NCI-H187 (cell line): Measurements from ENCODE around the gene ESF1.
"Not testable (repeated sequence)": the region's sequence is repeated elsewhere in the genome, so short reads cannot be mapped to it uniquely, and the experiment has no call there.

Source experiments
- DNase-seq, 2 experiments: peaks; one replicate each; lab custom pipeline; 2025; lab: John Stamatoyannopoulos, UW

The ESF1 gene

DNA sequence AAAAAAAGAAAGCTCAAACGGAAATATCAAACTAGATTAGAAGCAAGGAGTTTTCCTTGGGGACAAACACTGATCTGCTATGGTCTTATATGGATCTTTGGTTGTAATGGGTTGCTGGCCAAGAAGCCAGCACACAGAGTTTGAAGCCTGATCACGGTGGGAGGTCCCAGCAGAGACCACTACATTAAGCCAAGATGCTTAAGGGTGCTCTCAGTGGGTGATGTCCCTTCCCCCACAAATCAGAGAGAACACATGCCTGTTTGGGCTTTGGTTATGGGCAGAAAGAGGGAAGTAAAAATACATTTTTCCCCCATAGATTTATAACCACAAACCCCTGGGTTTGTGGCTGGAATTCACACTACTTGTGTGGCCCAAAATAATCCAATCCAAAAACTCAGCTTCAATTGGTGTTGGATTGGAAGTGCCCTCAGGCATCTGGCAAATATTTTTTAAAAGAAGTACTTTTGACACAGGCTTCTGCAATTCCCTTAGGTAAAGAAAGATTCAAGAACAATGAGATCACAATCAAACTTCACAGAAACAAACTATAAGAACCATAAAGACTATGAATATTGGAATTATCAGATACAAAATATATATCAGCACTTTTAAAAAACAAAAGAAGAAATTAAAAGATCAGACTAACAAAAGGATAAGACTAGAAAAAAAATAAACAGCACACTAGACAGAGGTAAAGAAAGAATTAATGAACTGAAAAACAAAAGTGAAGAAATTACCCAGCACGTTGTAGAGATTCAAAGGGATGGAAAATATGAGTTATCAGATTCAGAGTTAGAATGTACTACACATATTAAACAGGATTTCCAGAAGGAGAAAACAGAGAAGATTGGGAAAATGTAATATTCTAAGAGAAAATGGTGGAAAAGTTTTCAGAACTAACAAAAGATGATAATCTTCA, 44.7 kb downstream of the ESF1 start:
- no peak for DNase-seq

DNA sequence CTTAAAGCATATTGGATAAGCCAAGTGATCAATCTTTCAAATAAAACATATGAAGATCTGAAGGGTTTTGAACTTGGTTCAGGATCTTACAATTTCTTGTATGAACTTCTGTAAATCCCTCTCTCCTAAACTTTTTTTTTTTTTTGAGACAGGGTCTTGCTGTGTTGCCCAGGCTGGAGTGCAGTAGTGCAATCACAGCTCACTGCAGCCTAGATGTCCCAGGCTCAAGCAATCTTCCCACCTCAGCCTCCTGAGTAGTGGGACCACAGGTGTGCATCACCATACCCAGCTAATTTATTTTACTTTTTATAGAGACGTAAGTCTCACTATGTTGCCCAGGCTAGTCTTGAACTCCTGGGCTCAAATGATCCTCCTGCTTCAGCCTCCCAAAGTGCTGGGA, 46.5 kb downstream of the ESF1 start:
- not testable (repeated sequence) for DNase-seq

DNA sequence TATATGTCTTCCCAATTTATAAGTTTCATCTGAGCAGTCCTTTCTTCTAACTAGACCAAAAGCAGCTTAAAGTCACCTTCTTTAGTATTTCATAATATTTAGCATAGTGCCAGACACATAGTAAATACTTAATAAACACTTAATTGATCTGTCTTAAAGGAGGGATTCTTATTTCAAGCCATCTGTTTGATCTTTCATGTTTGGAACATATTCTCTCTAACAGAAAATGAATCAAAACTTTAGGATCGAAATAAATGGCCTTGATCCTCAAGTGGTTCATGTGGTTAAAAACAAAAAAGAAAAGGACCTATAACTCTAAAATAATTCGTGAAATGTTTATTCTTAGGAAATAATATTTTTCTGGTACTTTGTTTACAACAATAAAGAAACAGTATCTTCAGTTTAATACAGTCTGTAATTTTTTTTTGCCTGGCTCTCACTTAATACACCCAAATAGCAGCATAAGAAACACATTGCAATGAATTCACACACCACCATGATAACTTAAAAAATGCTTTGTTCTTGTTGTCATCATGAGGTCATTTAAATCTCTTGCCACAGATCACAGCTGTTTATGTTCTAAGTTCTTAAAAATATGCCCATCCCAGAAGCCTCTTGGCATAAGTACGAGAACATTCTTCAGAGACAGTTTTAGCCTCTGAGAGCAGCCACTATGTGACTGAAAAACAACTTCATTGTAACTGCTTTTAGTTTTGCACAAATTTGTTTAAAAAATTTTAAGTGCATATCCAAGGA, 48.1 kb downstream of the ESF1 start:
- no peak for DNase-seq

DNA sequence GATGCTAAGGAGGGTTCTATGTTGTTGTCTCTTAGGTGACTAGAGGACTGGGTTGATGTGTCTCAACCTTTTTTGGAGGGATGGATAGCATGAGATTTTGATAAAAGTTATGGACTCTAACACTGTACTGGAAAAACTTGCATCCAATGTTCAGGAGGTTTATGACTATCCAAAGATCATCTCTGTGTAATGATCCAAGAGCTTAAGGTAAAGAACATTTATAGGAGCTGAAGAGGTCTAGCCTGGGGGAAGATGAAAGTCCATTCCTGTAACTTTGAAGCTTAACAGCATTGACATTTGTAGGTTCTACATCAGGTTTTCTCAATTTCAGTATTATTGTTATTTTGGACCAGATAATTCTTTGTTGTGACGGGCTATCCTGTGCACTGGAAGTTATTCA, 48.9 kb downstream of the ESF1 start:
- DNase-seq: no peak

DNA sequence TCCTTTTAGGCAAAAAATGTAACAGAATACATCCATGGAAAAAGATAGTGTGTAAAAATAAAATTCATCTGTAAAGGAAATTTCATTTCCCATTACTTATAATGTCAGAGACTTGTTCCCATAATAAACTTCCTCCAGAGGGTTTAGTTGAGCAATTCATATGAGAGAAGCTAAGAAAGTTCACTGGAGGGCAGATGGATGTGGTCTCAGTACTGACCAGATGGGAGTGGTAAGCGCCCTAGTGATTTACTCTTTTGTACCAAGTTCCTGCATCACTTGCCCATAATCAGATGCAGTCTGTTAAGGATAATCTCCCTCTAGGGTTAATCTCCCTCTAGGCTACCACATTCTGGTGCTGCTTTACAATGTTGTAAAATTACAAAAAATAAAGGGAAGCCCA, 61.7 kb downstream of the ESF1 start:
- no peak for DNase-seq

DNA sequence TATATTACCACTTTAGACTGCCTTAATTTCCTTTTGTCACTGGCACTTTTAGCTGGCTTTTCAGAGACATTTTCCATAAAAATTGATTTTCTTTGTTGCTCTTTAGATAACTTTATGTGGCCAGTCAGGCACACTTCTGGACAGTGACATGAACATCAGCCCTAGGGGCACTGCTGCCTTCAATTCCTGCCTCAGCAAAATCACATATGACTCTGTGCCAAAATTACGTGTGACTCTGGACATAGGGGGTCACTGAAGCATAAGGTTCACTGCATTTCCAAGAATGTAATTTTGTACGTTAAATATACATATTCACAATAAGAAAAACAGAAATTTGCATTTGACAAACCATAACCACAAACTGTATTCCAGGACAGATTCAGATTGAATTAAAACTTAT, 66.5 kb downstream of the ESF1 start:
- DNase-seq: no peak

DNA sequence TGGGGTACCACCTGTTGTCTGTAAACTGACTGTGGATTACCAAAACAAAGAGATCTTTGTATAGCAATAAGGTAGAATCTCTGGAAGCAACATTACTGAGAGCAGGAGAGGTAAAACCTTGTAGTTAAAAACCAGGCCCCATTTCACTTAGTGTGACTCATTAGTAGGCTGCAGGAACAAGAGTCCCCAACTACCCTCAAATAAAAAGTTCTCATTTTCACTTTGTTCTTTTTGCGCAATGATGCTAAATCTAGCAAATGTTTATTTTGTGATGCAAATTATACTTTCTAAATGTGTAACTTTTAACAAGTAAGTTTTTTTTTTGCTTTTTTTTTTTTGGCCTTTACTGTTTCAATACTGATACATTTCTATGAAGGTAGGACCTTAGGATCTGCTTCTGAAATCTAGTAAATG, 67.1 kb downstream of the ESF1 start:
- DNase-seq: no peak

DNA sequence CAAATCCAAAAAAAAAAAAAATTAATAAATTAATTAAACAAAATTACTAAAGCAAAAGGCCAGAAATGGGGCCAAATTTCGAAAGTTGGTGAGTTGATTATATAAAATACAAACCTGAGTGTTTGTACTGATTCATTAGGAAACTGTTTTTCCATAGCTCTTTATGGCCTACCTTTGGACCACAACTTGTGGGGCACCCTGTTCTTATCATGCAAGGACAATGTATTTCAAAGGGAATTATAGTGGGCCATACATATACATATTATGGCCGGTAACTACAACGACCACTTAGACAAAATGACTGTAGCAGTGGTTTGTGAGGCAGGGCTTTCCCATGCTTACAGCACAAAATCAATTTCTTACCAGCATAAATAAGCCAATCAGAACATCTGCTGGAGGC, 69.5 kb downstream of the ESF1 start:
- DNase-seq: no peak

DNA sequence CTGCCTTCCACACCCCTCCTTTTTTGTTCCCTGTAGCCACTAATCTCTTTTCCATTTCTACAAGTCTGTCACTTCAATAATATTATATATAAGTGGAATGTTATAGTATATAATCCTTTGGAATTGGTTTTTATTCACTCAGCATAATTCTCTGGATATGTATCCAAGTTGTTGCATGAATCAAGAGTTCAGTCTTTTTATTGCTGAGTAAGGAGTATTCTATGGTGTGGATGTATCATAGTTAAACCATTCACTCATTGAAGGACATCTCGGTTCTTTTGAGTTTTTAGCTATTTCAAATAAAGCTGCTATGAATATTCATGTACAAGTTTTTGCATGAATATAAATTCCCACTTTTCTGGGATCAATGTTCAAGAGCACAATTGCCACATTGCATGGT, 76.5 kb downstream of the ESF1 start:
- no peak for DNase-seq

DNA sequence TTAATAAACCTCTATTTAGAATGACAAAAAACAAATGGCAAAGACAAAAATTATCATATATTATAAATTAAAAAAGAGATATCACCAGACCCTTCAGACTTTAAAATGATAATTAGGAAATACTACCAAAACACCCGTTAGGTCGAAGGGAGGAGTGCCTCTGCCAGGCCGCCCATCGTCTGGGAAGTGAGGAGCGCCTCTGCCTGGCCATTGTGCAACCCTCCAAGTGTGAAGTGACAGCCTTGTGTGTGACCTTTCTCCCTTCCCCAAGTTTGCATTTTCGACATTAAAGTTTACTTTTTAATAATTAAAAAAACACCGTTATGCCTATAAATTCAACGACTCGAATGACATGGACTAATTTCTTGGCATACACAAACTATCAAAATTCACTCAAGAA, 81.5 kb downstream of the ESF1 start:
- DNase-seq: no peak

DNA sequence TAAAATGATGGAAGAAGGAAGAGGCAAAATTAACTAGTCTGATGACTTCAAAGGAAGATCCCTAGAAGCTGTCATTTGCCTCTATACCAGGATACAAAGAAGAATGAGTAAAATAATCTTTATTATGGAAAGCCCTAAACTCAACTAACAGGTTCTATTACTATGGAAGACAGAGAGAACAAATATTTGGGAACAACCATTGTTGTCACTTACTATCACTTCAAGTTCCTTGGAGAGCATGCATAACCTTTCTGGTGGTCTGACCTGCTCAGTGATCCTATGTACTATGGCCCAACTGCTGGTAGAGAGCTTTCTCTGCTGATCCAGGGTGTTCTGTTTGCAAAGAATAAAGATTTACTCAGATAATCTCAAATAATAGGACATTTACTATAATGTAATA, 83.2 kb downstream of the ESF1 start:
- DNase-seq: no peak

DNA sequence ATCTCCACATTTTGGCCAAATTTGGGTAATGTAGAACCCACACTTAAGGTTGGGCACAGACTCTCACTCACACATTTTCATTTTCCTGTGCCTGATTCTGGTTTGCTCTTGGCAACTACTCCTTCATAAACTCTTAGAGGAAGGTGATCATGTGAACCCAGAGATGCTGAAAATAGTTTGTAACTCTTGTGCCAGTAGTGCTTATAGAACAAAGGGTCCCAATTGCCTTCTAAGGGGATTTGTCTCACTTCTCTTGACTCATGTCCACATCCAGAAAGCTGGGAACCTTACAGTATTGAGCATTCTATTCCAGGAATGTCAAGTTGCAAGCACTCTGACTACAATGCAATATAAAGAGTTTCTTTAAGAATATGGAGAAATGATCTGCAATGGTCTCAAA, 84.0 kb downstream of the ESF1 start:
- DNase-seq: no peak

DNA sequence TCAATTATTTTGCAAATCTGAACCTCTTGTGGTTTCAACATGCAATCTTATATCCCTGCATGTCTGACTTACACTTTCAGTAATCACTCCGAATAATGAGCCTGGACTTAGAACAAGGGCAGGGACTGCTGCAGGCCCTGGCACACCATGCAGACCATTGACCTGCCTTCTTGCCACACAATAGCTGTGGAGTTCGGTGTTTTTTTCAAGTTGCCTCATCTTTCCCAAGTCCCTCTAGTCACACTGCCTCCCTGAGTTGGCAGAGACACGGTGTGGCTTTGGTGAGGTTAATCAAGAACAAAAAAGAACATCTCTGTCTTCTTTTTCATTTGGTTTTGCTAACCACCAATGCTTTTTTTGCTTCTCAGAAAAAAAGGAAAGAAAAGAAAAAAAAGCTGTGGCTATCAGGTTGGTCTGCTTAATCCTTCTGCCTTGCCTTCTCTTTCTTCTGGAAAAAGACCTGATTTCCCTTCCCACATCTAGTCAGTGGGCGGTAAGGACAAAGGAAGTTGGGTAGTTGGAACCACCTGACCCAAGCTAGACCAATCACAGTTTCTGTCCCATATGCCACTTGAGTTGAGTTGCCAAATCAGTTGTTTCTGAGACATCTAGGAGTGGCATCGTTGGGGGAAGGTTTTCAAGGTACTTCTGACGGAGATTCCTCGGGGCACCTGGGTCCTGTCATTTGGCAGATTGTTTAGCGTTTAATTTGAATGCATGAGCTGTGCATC, 90.1 kb downstream of the ESF1 start:
- no peak for DNase-seq

DNA sequence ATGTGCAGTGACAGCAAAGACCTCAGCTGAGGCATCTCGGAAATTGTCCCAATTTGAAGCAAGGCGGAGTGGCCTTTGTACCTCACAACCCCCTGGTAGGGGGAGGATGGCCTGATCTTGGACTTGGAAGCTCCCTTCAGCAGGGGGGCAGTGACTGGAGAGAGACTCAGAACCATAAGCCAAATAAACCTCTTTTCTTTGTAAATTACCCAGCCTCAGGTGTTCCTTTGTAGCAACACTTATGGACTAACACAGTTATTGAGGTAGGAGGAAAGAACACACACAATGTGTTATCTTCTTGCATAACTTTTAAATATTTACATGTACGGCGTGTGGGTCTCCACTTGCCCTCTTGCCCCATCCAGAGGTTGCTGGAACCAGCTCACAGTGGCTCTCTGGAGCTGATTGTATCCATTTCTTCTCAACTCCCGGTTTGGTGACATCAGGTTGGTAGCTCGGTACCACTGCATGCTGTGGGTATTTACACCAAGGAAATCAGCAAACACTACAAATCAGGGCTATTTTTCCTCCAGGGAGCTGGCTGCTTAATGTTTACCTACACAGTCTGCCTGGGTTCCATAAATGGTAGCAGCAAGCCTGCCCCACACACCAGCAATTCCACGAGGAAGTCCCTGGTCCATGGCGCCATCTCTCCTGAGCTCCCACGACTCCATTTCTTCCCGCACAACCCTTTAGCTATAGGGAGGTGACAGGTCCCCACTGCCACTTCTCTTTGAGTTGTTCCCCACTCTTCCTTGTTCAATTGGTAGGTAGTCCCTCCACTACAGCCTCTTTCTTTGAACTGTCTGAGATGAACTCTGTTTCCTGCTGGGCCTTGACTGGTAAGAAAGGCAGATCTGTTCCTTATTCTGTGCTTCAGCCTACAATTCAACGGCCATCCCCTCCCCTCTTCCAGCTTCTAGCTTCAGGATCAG, 91.7 kb downstream of the ESF1 start:
- DNase-seq: no peak

DNA sequence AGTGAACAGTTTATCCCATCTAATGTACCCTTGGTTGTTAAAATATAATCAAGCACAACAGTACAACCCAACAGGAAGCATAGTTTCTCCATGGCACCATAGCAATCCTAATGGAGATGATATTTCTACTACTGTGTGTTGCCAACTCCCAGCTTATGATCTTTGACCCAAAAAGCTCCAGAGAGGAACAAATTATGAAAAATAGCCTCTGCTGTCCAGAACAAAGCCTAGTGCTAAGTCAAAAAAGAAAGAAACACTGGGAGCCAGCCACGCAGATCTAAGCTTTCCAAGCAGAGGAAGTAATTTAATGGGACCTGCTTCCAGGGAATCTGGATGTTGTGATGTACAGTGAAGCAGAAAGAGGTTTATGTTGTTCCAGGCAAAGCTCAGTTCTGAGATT, 93.8 kb downstream of the ESF1 start:
- no peak for DNase-seq

DNA sequence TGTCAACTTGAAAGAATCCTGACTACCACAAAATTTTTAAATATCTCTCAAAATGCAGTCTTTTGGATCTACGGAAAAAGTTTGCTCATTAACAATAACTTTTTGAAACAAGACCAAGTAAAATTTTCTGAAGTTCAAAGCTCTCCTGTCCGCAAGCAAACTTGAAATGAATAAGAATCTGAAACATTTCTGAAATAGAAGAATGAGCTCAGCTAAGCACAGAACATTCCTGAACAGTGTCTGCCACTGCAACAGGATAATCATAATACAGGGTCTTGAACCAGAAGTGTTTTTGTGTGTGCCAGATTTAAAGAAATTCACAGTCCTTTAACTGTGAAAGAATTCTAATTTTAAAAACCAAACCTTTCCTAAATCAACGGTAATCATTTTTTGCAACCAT, 96.9 kb downstream of the ESF1 start:
- no peak for DNase-seq

DNA sequence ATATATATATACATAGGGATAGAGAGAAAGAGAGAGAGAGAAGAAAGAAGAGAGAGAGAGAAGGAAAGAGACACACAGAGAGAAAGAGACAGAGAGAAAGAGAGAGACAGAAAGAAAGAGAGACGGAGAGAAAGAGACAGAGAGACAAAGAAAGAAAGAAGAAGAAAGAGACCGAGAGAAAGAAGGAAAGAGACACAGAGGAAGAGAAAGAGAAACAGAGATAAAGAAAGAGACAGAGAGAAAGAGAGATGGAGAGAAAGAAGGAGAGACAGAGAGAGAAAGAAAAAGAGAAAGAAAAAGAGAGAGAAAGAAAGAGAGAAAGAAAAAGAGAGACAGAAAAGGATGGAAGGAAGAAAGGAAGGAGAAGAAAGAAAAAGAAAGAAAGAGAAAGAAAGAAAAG, 99.1 kb downstream of the ESF1 start:
- DNase-seq: no peak

DNA sequence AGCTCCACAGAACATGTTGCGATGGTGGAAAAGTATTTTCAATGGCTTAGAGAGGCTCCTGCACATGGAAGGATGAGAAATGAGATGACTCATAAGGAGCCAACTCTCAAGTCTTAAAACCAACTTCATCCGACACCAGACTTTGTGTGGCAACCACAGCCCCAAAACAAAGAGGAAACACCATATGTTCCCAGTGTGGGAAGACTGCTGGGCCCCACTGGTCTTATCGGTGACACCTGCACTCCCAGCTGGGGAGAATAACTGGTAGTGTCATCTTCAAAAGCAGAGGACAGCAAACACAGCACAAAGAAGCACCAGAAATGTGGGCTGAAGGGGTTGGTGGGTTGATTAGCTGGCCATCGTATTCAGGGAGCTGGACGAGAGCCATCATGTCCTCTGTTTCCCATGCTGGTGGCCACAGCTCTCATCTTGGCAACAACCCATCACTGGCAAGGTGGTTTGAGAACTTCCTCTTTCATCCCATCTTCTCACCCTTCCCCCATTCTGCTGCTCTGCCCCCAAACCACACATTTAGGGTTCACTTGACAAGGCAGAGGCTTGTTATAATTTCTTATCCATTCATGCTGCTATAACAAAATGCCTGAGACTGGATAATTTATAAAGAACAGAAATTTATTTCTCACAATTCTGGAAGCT, 100.0 kb downstream of the ESF1 start:
- no peak for DNase-seq

DNA sequence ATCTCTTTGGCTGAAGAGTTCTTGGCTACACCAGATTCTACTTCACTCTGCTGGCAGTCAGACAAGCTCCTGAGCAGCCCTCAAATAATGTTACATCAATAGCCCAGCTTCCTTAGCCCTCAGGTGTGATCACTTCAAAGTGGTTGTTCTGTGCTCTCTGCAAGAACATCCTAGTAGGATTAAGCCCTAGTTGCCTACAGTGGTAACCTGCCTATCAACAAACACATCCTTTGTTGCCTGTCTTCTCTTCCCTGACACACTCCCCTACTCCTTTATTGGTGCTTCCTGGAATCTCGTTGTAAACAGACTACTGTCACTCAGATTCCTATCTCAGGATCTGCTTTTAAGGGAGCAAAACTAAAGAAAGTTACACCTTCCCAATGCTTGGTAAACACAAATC, 100.9 kb downstream of the ESF1 start:
- no peak for DNase-seq

DNA sequence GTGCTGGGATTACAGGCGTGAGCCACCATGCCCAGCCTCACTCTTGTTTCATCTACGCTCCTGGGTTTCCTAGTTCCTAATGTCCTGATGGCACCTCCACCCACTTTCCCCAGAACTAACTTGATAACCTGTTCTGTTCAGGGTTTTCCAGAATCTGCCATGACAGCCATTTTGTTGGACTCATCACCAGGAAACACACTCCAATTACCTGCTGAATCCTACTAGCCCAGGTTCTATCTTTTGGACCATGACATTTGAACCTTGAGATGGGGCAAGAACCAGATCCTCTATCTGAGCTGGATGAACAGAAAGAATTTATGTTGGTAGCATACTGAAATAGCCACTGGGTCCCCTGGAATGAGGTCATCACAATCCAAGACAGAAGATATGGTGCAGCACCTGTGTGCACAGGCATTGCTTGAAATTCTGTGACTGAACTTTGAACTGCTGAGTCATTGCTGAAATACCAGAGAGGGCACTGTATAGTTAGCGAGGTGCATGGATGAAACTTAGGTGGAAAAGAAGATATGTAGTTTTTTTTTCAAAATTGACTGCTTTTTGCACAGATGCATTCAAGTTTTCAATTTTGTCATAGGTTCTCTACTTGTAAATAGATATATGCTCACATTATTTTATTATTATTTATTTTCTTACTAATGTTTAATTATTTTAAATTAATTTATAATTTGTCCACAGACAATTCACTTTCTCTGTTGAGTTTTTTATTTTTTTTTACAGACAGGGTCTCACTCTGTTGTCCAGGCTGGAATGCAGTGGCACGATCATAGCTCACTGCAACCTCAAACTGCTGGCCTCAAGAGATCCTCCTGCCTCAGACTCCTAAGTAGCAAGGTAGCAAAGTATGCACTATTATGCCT, 103.2 kb downstream of the ESF1 start:
- no peak for DNase-seq
